HepG2 (cell line): ENCODE measurements around the gene RAB40C. TPM values are rescaled to one million over a fixed set of nuclear protein-coding genes. Genes with fewer than 3 reads are reported as not detected.

Source experiments
- CBX5 ChIP-seq: sonication (generic); formaldehyde crosslinking; IDR thresholded peaks from 2 replicates; pipeline ENCODE4 v1.4.0; 2020; ENCODE audit warnings: missing genetic modification reagents, borderline replicate concordance
- DMTF1 ChIP-seq: sonication (generic); formaldehyde crosslinking; IDR thresholded peaks from 2 replicates; pipeline ENCODE4 v1.4.0; 2020; ENCODE audit warnings: mild to moderate bottlenecking, missing genetic modification reagents
- EEA1 ChIP-seq: sonication (generic); formaldehyde crosslinking; IDR thresholded peaks from 2 replicates; pipeline ENCODE4 v1.5.1; 2020; ENCODE audit warnings: mild to moderate bottlenecking, missing genetic modification reagents, borderline replicate concordance
- FOXP1 ChIP-seq, 2 experiments: fragments of 450-650 bp in 1 of 2; IDR thresholded peaks; 2 replicates each; pipeline ENCODE4 v1.6.1; 2017 to 2018; ENCODE audit warnings: antibody characterized with exemption in 1 of 2
- HMGA1 ChIP-seq: sonication (generic); formaldehyde crosslinking; conservative IDR thresholded peaks from 2 replicates; pipeline ENCODE4 v1.4.0; 2020; ENCODE audit warnings: missing genetic modification reagents
- JARID2 ChIP-seq: sonication (generic); formaldehyde crosslinking; IDR thresholded peaks from 2 replicates; pipeline ENCODE4 v1.8.1; 2023; ENCODE audit warnings: missing genetic modification reagents, inconsistent platforms; ENCODE audit not compliant: insufficient replicate concordance
- KDM1A ChIP-seq: IDR thresholded peaks from 2 replicates; pipeline ENCODE4 v1.6.1; 2016; ENCODE audit warnings: missing compliant biosample characterization
- KLF16 ChIP-seq, 2 experiments: sonication (generic) in 1 of 2; formaldehyde crosslinking in 1 of 2; IDR thresholded peaks; 2 replicates each; pipeline versions ENCODE4 v1.6.1 to v1.8.0; 2016 to 2023; ENCODE audit warnings: missing genetic modification reagents in 2 of 2, missing compliant biosample characterization in 1 of 2
- MLX ChIP-seq: IDR thresholded peaks from 2 replicates; pipeline ENCODE4 v1.6.1; 2016
- PCBP1 ChIP-seq: fragments of 200-400 bp; formaldehyde crosslinking; IDR thresholded peaks from 2 replicates; pipeline ENCODE4 v1.6.1; 2017; ENCODE audit warnings: mild to moderate bottlenecking, low read depth, low read length, borderline replicate concordance
- SIN3B ChIP-seq: fragments of 150-350 bp; IDR thresholded peaks from 2 replicates; pipeline ENCODE4 v1.6.1; 2014; ENCODE audit warnings: low read length
- SMAD3 ChIP-seq: sonication (generic); formaldehyde crosslinking; IDR thresholded peaks from 2 replicates; pipeline ENCODE4 v1.4.0; 2020; ENCODE audit warnings: missing genetic modification reagents
- SRY ChIP-seq: sonication (generic); formaldehyde crosslinking; IDR thresholded peaks from 2 replicates; pipeline ENCODE4 v1.8.0; 2022; ENCODE audit warnings: mild to moderate bottlenecking, missing genetic modification reagents
- TAF15 ChIP-seq: fragments of 200-400 bp; formaldehyde crosslinking; IDR thresholded peaks from one replicate; pipeline ENCODE4 v1.6.1; 2018; ENCODE audit warnings: mild to moderate bottlenecking, low read depth, low read length; ENCODE audit not compliant: poor library complexity, severe bottlenecking
- USF2 ChIP-seq, 2 experiments: sonication (generic) in 1 of 2; formaldehyde crosslinking in 1 of 2; IDR thresholded peaks; 2 replicates each; pipeline versions ENCODE4 v1.5.1 to v1.6.1; 2011 to 2020; ENCODE audit warnings: borderline replicate concordance in 1 of 2, low read depth in 1 of 2, low read length in 1 of 2, mild to moderate bottlenecking in 1 of 2, missing genetic modification reagents in 1 of 2, moderate library complexity in 1 of 2
- ZGPAT ChIP-seq: IDR thresholded peaks from 2 replicates; pipeline ENCODE4 v1.6.1; 2016; ENCODE audit warnings: mild to moderate bottlenecking
- ZNF12 ChIP-seq: sonication (generic); formaldehyde crosslinking; IDR thresholded peaks from 2 replicates; pipeline ENCODE4 v1.5.0; 2020; ENCODE audit warnings: missing genetic modification reagents
- ZNF232 ChIP-seq: sonication (generic); formaldehyde crosslinking; IDR thresholded peaks from 2 replicates; pipeline ENCODE4 v1.4.0; 2020; ENCODE audit warnings: missing genetic modification reagents, borderline replicate concordance
- ZNF547 ChIP-seq: sonication (generic); formaldehyde crosslinking; IDR thresholded peaks from 2 replicates; pipeline ENCODE4 v1.5.1; 2020; ENCODE audit warnings: mild to moderate bottlenecking, missing genetic modification reagents
- ZNF597 ChIP-seq: sonication (generic); formaldehyde crosslinking; IDR thresholded peaks from 2 replicates; pipeline ENCODE4 v1.5.0; 2020; ENCODE audit warnings: missing genetic modification reagents
- polyA plus RNA-seq, 8 experiments: library from polyadenylated mRNA; depleted of rRNA in 3 of 8; stranded (reverse) in 7 of 8; unstranded in 1 of 8; fragments of >200 nt; fragmentation: Illumina TruSeq in 4 of 8; extraction: Trizol in 4 of 8; gene quantifications; 2 replicates each; pipeline versions ENCODE4 v1.2.1 to v1.2.3, GENCODE V29; 2011 to 2016; ENCODE audit warnings: low read depth in 4 of 8, missing spikeins in 1 of 8, mixed read lengths in 1 of 8; ENCODE audit not compliant: insufficient read depth in 1 of 8
- total RNA-seq, 5 experiments: library from RNA; depleted of rRNA; stranded (reverse); fragments of >200 nt; fragmentation: Illumina TruSeq; extraction: Trizol; gene quantifications; 2 replicates each; pipeline ENCODE4 v1.2.3, GENCODE V29; 2016; ENCODE audit warnings: low read depth in 1 of 5

Gene RAB40C
- total and polyA plus RNA-seq, 2 of the 13 experiments (the other 11 are each of a cell fraction or from before 2014, with no cell fraction given), result 7.7 to 11.5 TPM

GRCh38 chr16:641326-642188 is 51.7 kb downstream of the RAB40C start, which contains the start of gene MCRIP2 (continued):
- TF ChIP-seq ZNF597 (CRISPR knock-in tag) (no peak), CBX5 (CRISPR knock-in tag) (no peak), FOXP1 (IDR thresholded peaks at IDR 0.05) (no peak), FOXP1 (CRISPR knock-in tag; IDR thresholded peaks at IDR 0.05) (no peak), JARID2 (CRISPR knock-in tag) (no peak), TAF15 (peak; percentile 31), MLX (CRISPR knock-in tag) (no peak), PCBP1 (no peak), SRY (CRISPR knock-in tag) (no peak), SMAD3 (CRISPR knock-in tag) (no peak; the same call in 1 of the 2 replicates), ZNF232 (CRISPR knock-in tag) (no peak), SIN3B (no peak), ZNF12 (CRISPR knock-in tag) (no peak), ZNF547 (0 out of 2 replicates have a peak, but pooled peaks have one; percentile 6), DMTF1 (no peak), USF2 (IDR thresholded peaks at IDR 0.05; ENCODE audit: low read depth, low read length) (no peak), USF2 (CRISPR knock-in tag; IDR thresholded peaks at IDR 0.05; ENCODE audit: borderline replicate concordance) (no peak), EEA1 (CRISPR knock-in tag) (peak; percentile 84; the same call in 1 of the 2 replicates), HMGA1 (CRISPR knock-in tag) (no peak), KLF16 (CRISPR knock-in tag; IDR thresholded peaks at IDR 0.05) (no peak; a peak in 1 of 4 replicates), ZGPAT (CRISPR knock-in tag) (peak; percentile 22; the same call in 1 of the 2 replicates), KDM1A (CRISPR knock-in tag) (no peak)
